Measurements from ENCODE around the gene CLSTN2. TPM values are rescaled to one million over a fixed set of nuclear protein-coding genes. Genes with fewer than 3 reads are reported as not detected.

The CLSTN2 gene
- total RNA-seq, 1 donor from 2014 or later, result 12.9 TPM

DNA sequence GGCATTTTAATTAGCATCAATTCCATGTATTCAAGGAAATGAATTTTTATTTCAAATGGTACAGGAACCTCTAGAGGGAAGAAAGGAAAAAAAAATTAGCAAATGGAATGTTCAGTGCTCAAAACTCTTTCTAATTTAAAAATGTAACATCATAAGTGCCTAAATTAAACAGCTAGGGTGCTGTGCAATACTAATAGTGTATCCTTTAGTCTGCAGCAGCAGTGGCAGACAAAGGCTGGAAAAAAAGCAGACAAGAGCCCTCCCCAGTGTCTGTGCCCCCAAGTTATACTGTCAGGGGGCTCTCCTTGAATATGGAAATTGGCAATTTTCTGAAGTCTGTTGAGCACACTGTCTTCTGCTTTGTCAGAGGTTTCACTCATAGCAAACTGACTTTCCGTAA lies 159.5 kb downstream of the CLSTN2 start:
- Mint-ChIP-seq H3K9me3 (peaks cover 5% of the 10 kb centered on the region), H3K4me1 (ENCODE audit: unreplicated experiment) (peaks cover 9% of the 10 kb centered on the region), H3K27me3 (peaks cover 19% of the 10 kb centered on the region), H3K27ac (no peak overlapping the region), H3K4me3 (no peak overlapping the region), H3K36me3 (no peaks in the 10 kb centered on the region)
- DNase-seq (ENCODE audit: extremely low spot score, unreplicated experiment), result no peak
- TF ChIP-seq CTCF (conservative IDR thresholded peaks at IDR 0.05), result no peak

- Mint-ChIP-seq H3K27me3 (peaks cover 19% of the 10 kb centered on the region), H3K27ac (no peak overlapping the region)
Observed at GRCh38 chr3:140096037-140096436, 161.1 kb downstream of the CLSTN2 start.

GRCh38 chr3:140097874-140098635 lies 163.1 kb downstream of the CLSTN2 start:
- DNase-seq (ENCODE audit: extremely low spot score, unreplicated experiment), result no peak
- H3K27ac Mint-ChIP-seq, result no peak overlapping the region
- no peaks in the 10 kb centered on the region for H3K36me3 Mint-ChIP-seq
- no peaks in the 10 kb centered on the region for H3K9me3 Mint-ChIP-seq
- no peak for TF ChIP-seq CTCF (conservative IDR thresholded peaks at IDR 0.05)
- peaks cover 9% of the 10 kb centered on the region for H3K4me1 Mint-ChIP-seq (ENCODE audit: unreplicated experiment)
- H3K4me3 Mint-ChIP-seq, result no peak overlapping the region
- peaks cover 19% of the 10 kb centered on the region for H3K27me3 Mint-ChIP-seq

More at GRCh38 chr3:140096037-140096436, 161.1 kb downstream of the CLSTN2 start:
- TF ChIP-seq CTCF (conservative IDR thresholded peaks at IDR 0.05), result no peak
- Mint-ChIP-seq H3K4me1 (ENCODE audit: unreplicated experiment) (peaks cover 9% of the 10 kb centered on the region), H3K4me3 (no peak overlapping the region), H3K9me3 (no peaks in the 10 kb centered on the region), H3K36me3 (no peaks in the 10 kb centered on the region)
- no peak for DNase-seq (ENCODE audit: extremely low spot score, unreplicated experiment)

DNA sequence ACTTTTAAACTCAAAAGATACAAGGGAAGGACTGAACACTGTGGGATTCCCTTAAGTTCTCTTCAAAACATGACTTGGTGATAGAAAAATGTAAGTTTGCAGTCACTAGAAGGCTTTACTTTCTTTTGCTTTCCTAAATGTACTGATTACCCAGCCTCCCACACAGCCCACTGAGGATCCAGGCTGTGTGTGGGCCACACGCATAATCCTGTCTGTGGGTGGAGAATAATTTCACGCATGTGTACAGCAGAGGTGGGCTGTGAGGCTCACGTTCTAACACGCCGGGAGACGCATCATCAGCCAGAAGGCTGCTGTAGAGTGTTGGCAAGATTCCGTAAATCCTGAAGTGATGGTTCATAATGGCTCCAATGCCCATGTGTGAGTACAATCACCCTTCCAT lies 165.5 kb downstream of the CLSTN2 start:
- Mint-ChIP-seq H3K36me3 (no peaks in the 10 kb centered on the region), H3K4me1 (ENCODE audit: unreplicated experiment) (no peaks in the 10 kb centered on the region), H3K27ac (no peak overlapping the region)

GRCh38 chr3:140103166-140103565 lies 168.2 kb downstream of the CLSTN2 start:
- no peaks in the 10 kb centered on the region for H3K27me3 Mint-ChIP-seq
- H3K36me3 Mint-ChIP-seq, result no peaks in the 10 kb centered on the region
- no peaks in the 10 kb centered on the region for H3K4me1 Mint-ChIP-seq (ENCODE audit: unreplicated experiment)
- TF ChIP-seq CTCF (conservative IDR thresholded peaks at IDR 0.05), result no peak
- no peak overlapping the region for H3K4me3 Mint-ChIP-seq
- no peak for DNase-seq (ENCODE audit: extremely low spot score, unreplicated experiment)
- H3K27ac Mint-ChIP-seq, result no peak overlapping the region
- no peaks in the 10 kb centered on the region for H3K9me3 Mint-ChIP-seq

More for the DNA sequence above, 165.5 kb downstream of the CLSTN2 start:
- DNase-seq (ENCODE audit: extremely low spot score, unreplicated experiment), result no peak
- no peak for TF ChIP-seq CTCF (conservative IDR thresholded peaks at IDR 0.05)
- no peak overlapping the region for H3K4me3 Mint-ChIP-seq
- H3K27me3 Mint-ChIP-seq, result peaks cover 7% of the 10 kb centered on the region
- H3K9me3 Mint-ChIP-seq, result no peaks in the 10 kb centered on the region
